Measurements from ENCODE around the gene CTNNBIP1.
A peak's percentile ranks its signal among the peaks of the same experiment; 100 is the strongest.

CTNNBIP1 gene

DNA sequence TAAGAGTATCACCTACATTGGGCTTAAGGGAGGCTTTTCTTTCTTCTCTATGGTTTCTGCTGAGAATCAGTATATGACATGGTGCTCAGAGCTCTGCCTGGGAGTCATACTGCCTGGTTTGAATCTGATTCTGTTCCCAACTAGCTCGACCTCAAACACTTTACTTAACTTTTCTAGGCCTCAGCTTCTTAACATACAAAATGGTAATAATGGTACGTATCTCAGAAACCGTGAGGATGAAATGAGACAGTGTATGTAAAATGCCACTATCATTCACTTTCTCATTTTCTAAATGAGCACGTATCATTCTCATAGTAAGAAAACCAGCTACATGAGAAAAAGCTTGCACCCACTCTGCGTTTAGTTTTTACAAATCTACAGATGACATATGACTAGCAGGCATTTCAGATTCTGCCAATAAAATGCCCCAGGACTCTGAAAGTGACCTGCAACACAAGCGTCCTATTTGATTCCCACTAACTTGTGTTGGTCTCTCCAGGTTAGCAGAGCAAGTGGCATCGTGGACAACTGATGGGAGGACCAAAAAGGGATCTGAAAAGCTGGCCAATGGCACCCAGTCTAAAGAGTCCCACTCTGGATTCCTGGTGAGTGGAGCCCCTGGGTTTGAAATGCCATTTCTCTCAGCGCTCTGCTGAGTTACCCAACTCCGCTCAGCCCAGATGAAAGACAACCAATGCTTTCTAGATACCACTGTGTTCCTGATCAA, 6.1 kb downstream of the CTNNBIP1 start:
- TF ChIP-seq, protein P1, sequence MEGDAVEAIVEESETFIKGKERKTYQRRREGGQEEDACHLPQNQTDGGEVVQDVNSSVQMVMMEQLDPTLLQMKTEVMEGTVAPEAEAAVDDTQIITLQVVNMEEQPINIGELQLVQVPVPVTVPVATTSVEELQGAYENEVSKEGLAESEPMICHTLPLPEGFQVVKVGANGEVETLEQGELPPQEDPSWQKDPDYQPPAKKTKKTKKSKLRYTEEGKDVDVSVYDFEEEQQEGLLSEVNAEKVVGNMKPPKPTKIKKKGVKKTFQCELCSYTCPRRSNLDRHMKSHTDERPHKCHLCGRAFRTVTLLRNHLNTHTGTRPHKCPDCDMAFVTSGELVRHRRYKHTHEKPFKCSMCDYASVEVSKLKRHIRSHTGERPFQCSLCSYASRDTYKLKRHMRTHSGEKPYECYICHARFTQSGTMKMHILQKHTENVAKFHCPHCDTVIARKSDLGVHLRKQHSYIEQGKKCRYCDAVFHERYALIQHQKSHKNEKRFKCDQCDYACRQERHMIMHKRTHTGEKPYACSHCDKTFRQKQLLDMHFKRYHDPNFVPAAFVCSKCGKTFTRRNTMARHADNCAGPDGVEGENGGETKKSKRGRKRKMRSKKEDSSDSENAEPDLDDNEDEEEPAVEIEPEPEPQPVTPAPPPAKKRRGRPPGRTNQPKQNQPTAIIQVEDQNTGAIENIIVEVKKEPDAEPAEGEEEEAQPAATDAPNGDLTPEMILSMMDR (conservative IDR thresholded peaks at IDR 0.05): no peak
- no peak overlapping the region for H3K27ac ChIP-seq

DNA sequence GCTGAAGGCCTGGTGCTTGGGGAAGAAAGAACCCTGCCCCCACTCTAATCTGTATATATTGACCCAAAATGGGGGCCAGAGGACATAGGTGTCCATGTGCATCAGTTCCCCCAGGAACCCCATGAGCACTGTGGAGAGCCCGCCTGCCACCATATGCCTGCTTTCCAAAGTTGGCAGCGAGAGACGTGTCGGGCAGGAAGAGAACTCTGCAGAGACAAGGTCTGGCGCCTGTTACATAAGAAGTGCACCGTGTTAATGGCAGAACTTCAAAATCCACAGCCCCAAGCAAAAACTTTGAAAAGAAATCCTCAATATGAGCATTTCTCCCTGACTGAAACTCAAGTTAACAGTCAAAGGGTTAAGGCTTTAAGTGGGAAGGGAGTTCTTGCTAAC, 8.0 kb downstream of the CTNNBIP1 start:
- TF ChIP-seq, protein P1 (conservative IDR thresholded peaks at IDR 0.05): no peak
- H3K27ac ChIP-seq: peak overlapping the region; percentile 78

DNA sequence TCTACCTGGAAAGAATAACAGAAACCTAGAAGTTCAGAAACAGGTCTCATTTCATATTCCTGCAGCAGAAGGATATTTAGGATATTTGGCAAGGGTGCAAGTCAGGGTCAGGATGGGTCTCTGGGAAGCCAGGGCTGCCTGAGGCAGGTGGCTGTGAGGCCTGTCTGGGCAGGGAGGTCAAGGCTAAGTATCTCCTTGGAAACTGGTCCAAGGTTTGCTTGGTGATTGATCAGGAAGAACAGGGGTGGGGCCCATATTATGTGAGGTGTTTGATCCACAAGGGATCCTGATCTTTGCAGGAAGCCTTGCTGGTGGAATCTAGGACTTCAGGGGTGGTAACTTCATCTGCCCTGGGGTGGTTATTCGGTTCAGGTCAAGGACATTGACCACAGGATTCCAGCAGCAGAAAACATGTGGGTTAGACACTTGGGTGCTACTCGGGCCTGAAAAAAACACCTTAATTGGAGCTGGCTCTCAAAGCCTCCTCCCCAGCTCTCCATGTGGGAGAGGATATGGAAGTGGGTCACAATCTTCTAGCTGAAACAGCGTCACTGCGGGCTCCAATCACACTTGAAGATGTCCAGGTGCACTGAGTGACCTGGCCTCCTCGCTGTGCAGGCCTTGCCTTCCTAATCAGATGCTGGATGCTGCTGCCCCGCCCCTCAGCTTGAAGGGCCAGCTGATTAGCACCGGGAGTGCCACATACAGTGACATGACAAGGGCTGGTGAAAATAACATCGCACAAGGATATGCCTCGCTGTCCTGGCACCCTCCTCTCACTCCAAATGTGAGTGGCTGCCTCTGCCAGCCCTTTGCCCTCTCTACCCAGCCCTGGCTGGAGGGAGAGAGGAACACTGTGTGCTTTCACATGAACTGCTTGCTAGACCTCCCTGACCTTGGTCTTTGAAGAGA, 8.7 kb downstream of the CTNNBIP1 start:
- peak overlapping the region; percentile 78 for H3K27ac ChIP-seq

DNA sequence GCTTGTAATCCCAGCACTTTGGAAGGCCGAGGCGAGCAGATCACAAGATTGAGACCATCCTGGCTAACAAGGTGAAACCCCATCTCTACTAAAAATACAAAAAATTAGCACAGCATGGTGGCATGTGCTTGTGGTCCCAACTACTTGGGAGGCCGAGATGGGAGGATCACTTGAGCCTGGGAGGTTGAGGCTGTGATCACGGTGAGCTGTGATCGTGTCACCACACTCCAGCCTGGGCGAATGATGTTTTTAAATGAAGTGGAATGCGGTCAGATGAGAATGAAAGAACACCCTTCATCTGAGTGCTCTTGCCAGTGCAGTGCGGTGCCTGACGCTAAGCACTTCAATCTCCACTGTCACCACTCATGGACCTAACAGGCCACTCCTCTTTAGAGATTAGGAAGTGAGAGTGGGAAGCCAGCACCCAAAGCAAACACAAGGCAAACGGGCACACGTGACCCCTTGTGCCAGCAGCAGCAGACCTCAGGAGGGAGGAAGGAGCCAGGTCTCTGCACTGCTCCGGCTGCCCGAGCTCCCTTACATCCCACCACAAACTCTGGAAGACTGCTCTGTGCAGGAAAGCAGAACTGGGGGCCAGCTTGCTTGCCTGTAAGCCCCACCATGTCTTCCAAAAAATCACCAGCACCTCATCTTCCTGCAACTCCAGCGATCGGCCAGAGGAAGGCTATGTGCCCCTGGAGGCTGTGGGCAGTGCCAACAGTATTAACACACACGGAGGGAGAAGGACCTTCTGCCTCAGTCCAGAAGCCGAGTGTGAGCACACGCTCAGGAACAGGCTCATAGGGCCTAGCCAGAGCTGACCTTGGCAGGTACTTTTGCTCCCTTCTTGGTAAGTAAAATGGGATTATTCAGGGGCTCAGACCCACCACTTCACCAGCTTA, 9.7 kb downstream of the CTNNBIP1 start:
- H3K27ac ChIP-seq: peak overlapping the region; percentile 78

More for the DNA sequence above, 8.7 kb downstream of the CTNNBIP1 start:
- TF ChIP-seq, protein P1 (conservative IDR thresholded peaks at IDR 0.05): no peak

DNA sequence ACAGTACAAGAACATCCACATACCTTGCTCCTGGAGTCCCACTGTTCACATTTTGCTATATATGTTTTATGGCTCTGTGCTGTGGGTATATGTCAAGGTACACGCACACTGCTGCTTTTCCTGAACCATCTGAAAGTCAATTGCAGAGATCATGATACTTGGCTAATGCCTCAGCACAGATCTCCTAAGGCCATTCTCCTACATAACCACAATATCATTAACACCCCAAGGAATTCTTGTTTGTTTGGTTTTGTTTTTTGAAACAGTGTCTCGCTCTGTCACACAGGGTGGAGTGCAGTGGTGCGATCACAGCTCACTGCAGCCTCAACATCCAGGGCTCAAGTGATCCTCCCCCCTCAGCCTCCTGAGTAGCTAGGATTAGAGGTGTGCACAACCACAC, 16.0 kb downstream of the CTNNBIP1 start:
- TF ChIP-seq, protein P1 (conservative IDR thresholded peaks at IDR 0.05): no peak
- no peak overlapping the region for H3K27ac ChIP-seq

More for the DNA sequence above, 9.7 kb downstream of the CTNNBIP1 start:
- TF ChIP-seq, protein P1 (conservative IDR thresholded peaks at IDR 0.05): no peak; the same call in 1 of the 2 replicates

DNA sequence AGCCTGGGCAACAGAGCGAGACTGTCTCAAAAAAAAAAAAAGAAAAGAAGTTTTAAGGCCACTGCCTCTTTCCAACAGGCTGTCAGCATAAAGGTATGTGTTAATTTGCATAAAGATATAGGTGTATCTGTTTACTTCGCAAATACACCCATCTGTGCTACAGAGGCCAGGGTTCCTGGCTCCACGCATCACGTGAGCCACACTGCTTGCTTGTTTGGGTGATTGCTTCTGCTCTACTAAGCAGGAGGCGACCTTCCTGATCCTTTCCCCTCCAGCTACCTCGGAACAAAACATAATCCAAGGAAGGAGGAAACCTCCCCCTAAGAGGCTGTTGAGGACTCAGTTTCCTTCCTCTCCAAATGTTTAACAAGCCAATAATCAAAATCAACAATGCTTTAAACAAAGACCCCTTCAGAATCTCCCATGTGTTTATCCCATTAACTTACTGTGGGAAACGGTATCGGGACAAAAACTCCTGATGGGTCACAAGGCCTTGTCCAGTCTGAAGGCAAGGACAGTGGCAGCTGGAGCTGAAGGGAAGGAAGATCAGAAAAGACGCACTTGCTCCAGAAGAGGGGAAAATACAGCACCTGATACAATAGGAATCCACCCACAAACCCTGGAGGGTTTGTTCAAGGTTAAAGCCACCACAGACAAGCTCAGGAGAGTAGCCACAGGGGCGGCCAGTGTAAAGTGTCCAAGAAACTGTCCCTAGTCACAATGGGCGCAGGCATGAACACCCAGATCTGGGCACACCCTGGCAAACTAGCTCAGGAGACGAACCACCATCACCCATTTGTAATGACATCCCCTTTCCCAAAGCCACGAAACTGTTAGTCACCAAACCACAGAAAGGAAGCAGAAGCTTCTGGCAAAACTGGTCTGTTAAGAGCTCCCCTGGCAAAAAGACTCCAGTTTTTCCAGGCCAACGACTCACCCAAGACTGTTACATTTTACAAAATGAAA, 17.2 kb downstream of the CTNNBIP1 start:
- H3K27ac ChIP-seq: peak overlapping the region; percentile 11; the same call in 1 of the 2 replicates
- TF ChIP-seq, protein P1 (conservative IDR thresholded peaks at IDR 0.05): no peak

Measured in VCaP (cell line).